Measurements from ENCODE around the gene WDR48. TPM values are rescaled to one million over a fixed set of nuclear protein-coding genes. Genes with fewer than 3 reads are reported as not detected.

WDR48 gene
- total and polyA plus RNA-seq, 9 of the 15 experiments (the other 6 are each of a cell fraction or from before 2014, with no cell fraction given) = 26.6 to 70.6 (median 48.0) TPM

DNA sequence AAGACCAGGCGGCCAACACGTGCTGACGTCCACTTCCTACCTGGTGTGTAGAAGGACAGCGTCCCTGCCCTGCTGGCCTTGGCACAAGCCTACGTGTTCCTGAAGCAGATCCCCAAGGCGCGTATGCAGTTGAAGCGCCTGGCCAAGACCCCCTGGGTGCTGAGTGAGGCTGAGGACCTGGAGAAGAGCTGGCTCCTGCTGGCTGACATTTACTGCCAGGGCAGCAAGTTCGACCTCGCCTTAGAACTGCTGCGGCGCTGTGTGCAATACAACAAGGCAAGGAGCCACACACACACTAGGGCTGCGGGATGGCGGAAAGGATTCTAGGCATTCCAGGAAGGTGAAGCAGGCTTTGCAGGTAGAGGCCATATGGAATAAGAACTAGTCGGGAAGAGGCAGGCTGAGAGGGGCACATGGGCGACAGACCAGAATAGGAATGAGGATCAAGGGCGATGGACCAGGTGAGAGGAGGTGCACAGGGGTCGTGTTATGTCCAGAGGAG lies 85.7 kb downstream of the WDR48 start:
- ChIA-PET POLR2A (interaction anchor here (0.6 to 2.5 kb wide), 6 partner anchors 9 to 66 kb away, joined by 3 to 17 read pairs (median 4); no protein-coding TSS in a partner anchor), CTCF (ENCODE audit: low intra/inter-chr PET ratio) (no interaction called here)
- Histone ChIP-seq H3K9me3 (replicated peaks; ENCODE audit: control insufficient read depth, insufficient read depth, low read depth, low read length) (no peaks in the 10 kb centered on the region), H3K9ac (ENCODE audit: insufficient read depth in 1 of 2, low read depth in 2 of 2, low read length in 2 of 2) (peak overlapping the region in 1 of 2 experiments; percentile 47; a peak in 2 of 4 replicates), H3K36me3 (ENCODE audit: control insufficient read depth, insufficient read depth, low read length) (peaks cover 26% of the 10 kb centered on the region; the same call in 2 of the 3 replicates), H3K9me1 (ENCODE audit: control insufficient read depth, insufficient read depth, low read length) (no peaks in the 10 kb centered on the region), H3K4me3 (no peak overlapping the region), H3K27ac (ENCODE audit: extremely low read depth, low read depth, low read length) (no peak overlapping the region), H3K79me2 (ENCODE audit: control insufficient read depth, insufficient read depth, low read length) (no peaks in the 10 kb centered on the region), H3K27me3 (ENCODE audit: control insufficient read depth in 2 of 2, insufficient read depth in 2 of 2, low read length in 2 of 2) (peaks cover 0 to 9% of the 10 kb centered on the region in 2 experiments; a peak in 1 of 5 replicates), H3K4me2 (ENCODE audit: insufficient read depth, low read length) (no peak overlapping the region), H3K4me1 (replicated peaks in 1 of 2; ENCODE audit: control insufficient read depth in 2 of 2, insufficient read depth in 2 of 2, low read length in 2 of 2) (peaks cover 8 to 23% of the 10 kb centered on the region in 2 experiments; a peak in 4 of 5 replicates), H2AFZ (ENCODE audit: low read depth, low read length) (no peak overlapping the region), H4K20me1 (replicated peaks; ENCODE audit: control insufficient read depth, insufficient read depth, low read length) (peaks cover 17% of the 10 kb centered on the region)
- ATAC-seq (no peak), FAIRE-seq (no peak), DNase-seq (ENCODE audit: extremely low read depth in 1 of 4, low spot score in 3 of 4) (no peak)
- TF ChIP-seq, protein P1, sequence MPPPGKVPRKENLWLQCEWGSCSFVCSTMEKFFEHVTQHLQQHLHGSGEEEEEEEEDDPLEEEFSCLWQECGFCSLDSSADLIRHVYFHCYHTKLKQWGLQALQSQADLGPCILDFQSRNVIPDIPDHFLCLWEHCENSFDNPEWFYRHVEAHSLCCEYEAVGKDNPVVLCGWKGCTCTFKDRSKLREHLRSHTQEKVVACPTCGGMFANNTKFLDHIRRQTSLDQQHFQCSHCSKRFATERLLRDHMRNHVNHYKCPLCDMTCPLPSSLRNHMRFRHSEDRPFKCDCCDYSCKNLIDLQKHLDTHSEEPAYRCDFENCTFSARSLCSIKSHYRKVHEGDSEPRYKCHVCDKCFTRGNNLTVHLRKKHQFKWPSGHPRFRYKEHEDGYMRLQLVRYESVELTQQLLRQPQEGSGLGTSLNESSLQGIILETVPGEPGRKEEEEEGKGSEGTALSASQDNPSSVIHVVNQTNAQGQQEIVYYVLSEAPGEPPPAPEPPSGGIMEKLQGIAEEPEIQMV (tag; conservative IDR thresholded peaks at IDR 0.05; ENCODE audit: low read depth) = no peak
- in situ Hi-C loops (cut with MboI) (no loop called here), intact Hi-C loops (cut with micrococcal nuclease) (no loop called here)
- WGBS (ENCODE audit: insufficient coverage, low coverage, missing lambda C conversion rate) = 76% methylated on average over 15 of the region's 18 CpGs
- BruUV-seq (replicated peaks) = no TSS peak
